GM11168 (cell line): ENCODE measurements around the gene PDE6A.

Source experiments
- in situ Hi-C: fragments of 300-500 bp; cut with MboI; formaldehyde crosslinking; loops from one replicate; pipeline ENCODE4 v1.12.0; 2022; ENCODE audit warnings: low sequenced_read_pairs; ENCODE audit not compliant: unreplicated experiment

Gene PDE6A

DNA sequence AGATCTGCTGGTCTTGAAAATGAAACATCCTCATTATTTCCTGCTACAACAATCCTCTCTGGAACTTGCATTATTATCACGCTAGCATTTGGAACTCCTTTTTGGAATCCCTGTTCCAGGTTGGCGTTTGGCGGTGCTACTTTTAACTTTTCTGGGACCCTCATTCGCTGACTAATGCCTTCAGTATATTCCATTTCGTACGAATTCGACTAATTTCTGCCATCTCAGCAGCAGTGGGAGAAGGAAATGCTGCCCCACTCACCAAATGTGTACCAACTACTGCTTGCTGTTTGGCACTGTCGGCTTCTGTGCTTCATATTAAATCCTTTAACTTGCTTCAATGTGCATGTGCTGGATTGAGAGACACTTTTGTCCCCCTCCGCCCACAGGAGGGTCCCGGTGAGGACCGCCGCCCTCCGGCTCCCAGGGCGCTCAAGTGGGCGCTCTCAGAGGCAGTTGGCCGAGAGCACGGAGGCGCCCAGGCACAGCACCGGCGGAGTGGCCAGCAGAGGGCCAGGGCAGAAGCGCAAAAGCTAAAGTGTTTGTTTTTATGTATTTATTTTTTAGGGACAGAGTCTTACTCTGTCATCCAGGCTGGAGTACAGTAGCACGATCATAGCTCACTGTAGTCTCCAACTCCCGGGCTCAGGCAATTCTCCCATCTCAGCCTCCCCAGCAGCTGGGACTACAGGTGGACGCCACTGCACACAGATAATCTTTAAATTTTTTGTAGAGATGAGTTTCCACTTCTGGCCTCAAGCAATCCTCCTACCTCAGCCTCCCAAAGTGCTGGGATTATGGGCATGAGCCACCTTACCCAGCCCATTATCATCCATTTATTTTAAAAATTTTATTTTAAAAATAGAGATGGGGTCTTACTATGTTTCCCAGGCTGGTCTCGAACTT lies 11.9 kb downstream of the PDE6A start:
- in situ Hi-C loops, result no loop called here

- in situ Hi-C loops, result no loop called here
These were observed 12.6 kb downstream of the PDE6A start for GRCh38 chr5:149931992-149932436.

DNA sequence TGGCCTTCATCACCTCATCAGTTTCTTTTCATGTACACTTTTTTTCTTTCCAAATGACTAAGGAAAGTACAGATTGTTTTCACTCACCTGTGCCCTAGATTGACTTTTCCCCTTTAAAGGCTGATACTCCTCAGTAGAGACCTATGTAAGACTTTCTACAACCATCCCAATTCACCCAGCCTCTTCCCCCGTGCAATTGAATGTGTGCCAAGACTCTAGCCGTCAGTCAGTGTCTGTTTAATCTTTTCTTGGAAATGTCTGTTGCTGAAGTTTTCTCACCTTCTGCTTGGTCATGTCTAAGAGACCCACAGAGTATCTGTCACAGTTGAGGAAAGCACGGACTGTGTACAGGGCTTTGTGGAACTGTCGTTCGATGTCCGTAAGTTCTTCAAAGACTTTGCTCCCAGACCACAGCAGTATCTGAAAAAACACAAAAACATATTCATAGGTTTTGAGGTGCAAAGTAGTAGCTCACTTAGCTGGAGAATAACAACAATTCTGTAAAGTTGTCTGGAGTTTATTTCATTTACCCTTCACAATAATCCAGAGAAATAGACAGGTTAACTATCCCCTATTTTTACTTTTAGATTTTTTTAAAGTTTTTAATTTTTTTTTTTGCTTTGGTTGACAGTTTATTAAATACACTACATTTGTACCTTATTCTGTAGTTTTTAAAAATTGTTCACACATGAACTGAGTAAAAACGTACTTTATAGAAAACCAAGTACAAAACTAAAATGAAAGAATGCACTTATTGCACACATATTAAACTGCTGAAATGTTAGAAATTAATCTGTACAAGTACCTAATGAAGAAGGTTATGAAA lies 13.6 kb downstream of the PDE6A start:
- in situ Hi-C loops, result no loop called here

GRCh38 chr5:149930043-149930748 lies 14.4 kb downstream of the PDE6A start:
- in situ Hi-C loops, result no loop called here

DNA sequence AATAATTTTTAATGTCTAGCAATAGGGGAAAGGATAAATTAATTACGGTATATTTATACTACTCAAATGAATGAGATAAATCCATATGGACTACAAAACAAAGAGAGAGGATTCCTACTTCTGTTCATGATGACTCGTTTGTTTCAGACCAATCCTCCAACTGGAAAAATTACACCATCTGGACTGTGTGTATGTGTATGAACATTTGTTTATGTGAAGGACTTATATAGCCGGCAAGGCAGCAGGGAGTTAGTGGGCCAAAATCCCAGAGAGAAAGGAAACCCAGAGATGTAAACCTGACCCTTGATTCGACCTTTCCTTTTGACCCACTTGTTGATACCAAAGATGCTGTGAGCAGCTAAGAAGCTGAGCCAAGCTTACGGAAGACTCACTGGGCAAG lies 20.1 kb downstream of the PDE6A start:
- in situ Hi-C loops, result no loop called here

DNA sequence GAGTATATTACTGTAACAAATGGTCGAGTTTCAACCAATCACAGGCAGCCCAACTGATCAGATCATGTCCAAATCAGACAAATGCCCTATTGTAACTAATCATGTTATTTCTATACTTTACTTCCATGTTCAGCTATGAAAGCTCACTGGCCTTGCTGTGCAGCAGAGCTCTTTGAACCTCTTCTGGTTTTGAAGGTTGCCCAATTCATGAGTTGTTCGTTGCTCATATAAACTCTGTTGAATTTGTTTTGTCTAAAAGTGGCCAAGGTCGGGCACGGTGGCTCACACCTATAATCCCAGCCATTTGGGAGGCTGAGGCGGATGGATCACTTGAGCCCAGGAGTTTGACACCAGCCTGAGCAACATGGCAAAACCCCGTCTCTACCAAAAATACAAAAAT lies 21.6 kb downstream of the PDE6A start:
- in situ Hi-C loops, result no loop called here

GRCh38 chr5:149921597-149921996 lies 23.0 kb downstream of the PDE6A start:
- in situ Hi-C loops, result no loop called here

DNA sequence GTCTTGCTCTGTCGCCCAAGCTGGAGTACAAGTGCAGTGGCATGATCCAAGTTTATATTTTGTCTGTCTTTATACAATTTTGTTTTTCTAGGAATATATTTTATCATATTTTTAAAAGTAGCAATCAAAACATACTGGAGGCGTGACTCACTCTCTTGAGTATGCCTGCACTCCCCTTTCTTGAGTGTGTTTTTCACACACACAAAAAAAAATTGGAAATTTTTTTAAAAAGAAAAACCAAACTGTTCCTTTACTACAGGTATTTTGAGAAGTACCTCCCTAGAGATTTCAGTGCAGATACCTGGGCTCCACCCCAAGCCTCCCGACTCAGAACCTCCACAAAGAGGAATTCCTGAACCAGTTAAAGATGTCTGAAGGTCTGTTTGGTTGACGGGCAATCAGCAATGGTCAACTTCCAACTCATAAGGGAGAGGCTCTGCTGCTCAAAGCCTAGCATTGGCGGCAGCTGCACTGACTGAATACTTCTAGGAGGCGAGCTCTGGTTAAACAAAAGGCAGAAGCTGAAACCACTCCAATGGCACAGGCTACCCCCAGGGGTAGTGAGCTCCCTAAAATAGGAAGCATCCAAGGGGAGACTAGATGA lies 27.4 kb downstream of the PDE6A start:
- in situ Hi-C loops, result no loop called here

DNA sequence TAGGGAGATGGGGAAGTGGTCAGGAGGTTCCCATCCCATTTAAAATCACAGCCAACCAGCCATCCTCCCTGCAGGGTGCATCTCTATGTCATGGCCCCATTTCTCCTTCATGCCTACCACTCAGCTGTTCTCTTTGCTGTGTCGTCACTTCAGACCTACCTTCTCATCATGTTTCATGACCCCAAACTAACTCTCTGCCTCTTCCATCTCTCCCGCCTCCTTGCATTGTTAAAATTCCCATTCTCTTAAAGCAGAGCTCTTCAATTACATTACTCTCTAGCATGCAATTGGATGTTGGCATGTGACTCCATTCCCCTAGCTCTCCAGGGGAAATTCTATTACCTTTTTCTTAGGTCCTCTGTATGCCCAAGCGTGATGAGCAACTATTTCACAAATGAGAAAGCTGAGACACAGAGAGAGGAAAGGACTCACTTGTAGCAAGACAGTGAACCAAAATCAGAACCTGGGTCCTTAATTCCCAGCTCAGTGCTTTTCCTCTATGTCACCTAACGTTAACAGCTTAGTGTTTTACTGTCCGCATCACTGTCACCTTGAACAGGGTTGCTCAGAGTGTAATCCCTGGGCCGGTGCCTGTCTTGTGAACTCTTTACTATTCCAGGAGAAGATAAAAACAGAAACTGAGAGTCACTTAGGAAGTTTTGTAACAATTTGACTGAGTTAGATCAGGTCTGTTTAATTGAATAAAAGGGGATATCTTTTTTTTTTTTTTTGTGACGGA lies 28.1 kb downstream of the PDE6A start:
- in situ Hi-C loops, result no loop called here

DNA sequence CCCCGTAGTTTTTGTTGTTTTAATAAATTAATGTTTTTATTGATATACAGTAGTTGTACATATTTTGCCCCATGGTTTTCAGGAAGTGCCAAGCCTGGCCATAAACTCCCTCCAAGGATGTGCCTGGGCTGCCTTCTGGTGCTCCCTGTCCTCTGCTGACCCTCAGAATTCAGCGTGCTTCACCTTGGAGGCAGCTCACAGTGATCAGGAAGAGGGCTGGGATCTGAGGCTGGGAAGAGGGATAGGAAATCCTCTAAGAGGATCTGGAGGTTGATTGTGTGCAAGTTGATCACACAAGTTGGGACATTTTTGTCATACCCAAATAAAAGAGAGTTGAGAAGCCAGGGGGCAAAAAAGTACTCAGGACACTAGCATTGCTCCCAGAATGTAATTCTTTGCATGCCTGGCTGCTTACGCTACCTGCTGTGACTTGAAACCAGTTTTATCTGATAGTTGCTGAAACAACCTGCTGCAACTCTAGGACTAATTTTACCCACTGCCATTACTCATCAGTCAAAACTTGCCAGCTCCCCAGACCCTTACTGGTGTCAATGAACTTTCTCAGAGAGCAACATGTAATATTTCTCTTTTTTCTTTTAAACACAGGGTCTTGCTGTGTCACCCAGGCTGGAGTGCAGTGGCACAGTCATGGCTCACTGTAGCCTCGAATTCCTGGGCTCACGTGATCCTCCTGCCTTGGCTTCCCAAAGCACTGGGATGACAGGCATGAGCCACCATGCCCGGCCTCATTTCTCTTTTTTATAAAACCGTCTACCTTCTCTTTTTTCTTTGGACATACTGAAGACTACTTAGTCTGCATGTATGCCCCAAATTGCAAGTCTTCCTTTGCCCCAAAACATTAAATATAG lies 29.0 kb downstream of the PDE6A start:
- in situ Hi-C loops, result no loop called here

DNA sequence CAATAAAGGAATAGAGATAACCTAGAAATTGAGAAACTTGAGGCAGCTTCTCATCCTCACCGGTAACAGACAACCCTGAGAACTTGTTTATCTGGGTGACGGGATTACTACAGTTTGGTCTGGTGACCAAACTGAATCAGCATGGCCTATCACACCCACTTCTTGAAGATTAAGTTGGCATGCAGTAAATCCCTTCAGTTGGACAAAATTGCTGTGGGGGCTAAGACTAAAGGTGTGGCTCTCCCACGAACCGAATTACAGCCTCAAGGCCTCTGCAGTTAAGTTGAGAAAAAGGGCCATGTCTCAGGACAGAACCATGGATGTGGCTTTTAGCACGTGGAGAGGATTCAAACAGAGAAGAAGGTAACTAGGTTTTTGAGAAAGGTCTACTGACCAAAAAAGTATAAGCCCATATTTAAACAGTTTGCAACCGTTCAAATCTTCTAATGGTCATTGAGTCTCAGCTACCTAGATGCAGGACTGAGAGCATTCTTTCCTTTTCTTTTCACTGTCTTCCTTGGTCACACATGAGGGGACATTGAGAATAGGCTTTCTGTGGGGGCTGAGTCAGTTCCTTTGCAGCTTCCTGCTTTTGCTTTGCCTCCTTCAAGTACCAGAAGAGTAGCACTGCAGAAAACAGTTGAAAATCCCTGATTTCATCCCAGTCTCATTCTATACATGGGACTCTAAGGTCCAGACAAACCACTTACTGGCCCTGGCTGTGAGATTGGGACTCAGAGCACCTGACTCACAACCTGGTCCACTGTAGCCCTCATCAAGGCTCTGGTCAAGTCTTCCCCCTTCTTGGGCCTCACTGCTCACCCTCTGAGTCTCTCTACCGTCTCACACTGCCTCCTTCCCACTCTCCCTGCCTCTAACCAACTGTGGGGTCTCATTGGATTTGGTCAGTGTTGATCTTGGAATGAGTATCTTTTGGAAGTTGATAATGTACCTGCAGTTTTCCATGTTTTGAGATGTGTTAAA lies 30.9 kb downstream of the PDE6A start:
- in situ Hi-C loops, result no loop called here

DNA sequence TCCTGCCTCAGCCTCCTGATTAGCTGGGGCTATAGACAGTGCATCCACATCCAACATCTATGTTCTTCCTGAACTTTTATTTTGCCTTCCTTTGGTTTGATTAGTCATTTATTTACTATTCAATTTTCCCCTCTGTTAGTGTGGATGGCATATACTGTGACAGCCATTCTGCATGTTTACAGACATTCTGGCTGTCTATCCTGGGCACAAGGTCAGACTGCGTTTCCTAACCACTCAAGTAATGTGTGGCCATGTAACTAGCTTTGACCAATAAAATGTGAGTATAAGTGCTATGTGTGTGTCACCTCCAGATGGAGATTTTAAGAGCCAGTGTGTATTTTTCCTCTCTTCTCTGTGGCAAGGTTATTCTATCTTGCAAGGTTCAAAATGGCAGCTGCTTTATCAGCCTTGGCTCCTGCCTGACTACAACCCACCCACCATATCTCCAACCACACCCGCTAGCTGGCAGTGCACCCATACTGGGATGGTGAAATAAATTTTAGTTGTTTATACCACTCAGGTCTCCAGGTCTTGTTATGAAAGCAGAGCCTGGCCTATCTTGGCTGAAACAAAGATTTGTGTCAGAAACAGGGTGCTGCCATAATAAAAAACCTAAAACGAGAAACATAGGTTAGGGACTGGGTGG lies 32.2 kb downstream of the PDE6A start:
- in situ Hi-C loops, result no loop called here

DNA sequence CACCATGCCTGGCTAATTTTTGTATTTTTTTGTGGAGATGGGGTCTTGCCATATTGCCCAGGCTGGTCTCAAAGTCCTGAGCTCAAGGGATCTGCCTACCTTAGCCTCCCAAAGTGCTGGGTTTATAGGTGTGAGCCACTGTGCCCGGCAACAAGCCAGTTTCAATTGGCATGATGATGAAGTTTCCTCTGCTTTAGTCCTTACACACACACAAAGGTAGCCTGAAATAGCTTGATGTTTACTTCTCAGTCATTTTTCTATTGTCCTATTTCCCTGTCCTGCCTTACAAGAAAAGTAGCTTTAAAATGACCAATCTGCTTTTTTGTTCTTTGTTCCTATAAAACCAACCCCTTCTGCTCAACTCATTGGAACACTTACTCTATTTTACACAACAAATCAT lies 33.6 kb downstream of the PDE6A start:
- in situ Hi-C loops, result no loop called here

DNA sequence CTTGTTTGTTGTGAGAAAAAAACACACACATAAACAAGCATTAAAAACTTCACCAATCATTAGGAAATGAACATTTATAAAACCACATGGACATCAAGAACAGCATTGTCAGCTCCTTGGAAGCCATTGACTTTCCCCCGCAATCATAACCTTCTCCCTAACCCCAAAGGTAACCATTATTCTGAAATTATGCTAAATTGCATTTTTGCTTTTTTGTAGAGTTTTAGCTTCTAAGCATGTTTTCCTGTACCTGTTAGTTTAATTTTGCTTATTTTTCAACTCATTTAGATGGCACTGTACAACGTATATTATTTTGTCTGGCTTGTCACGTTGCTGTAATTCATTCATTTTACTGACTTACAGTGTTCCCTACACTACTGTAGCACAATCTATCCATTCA lies 36.8 kb downstream of the PDE6A start:
- in situ Hi-C loops, result no loop called here

GRCh38 chr5:149904977-149905376 lies 39.6 kb downstream of the PDE6A start:
- in situ Hi-C loops, result no loop called here

GRCh38 chr5:149904293-149904886 lies 40.2 kb downstream of the PDE6A start:
- in situ Hi-C loops, result no loop called here

GRCh38 chr5:149903404-149903803 lies 41.2 kb downstream of the PDE6A start:
- in situ Hi-C loops, result no loop called here
